Testis (tissue), 2 donors: Measurements from ENCODE around the gene CHRM2.

Source experiments
- CTCF ChIP-seq, 3 experiments: fragments of 450-650 bp in 2 of 3; fragments of 200-600 bp in 1 of 3; sonication (generic) in 1 of 3; IDR thresholded peaks; one replicate each; pipeline ENCODE4 v1.5.1; 2016 to 2019; ENCODE audit warnings: antibody characterized with exemption in 3 of 3, mild to moderate bottlenecking in 2 of 3, moderate library complexity in 1 of 3
- POLR2A ChIP-seq: fragments of 450-650 bp; IDR thresholded peaks from one replicate; pipeline ENCODE4 v1.6.1; 2017; ENCODE audit warnings: antibody characterized with exemption, mild to moderate bottlenecking, moderate library complexity

DNA sequence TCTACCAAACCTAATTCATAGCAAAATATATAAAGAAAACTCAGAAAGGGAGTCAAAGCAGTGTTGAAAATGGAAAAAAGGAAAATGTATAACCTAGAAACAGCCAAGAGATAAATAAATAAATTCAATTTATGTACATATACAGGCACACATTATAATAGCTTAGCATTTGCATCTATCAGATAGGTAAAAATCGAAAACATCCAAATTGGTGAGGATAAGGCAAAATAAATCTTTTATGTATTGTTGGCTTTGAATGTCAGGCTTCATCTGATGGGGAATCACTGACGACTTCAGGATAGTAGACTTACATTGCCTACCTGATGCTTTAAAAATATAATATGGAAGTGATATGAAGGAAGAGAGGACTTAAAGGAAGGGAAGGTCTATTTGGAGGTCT is 20.6 kb upstream of the CHRM2 start:
- TF ChIP-seq CTCF (IDR thresholded peaks at IDR 0.05) (no peak), POLR2A (no peak)
